Fibroblast of gingiva (primary cell): ENCODE data around the gene UHRF1.
"Not testable (repeated sequence)": the region's sequence is repeated elsewhere in the genome, so short reads cannot be mapped to it uniquely, and the experiment has no call there.

ENCODE experiments used
- DNase-seq: peaks from one replicate; pipeline ENCODE4 v3.0.0-alpha.2; 2011; ENCODE audit warnings: low read depth

Gene UHRF1

DNA sequence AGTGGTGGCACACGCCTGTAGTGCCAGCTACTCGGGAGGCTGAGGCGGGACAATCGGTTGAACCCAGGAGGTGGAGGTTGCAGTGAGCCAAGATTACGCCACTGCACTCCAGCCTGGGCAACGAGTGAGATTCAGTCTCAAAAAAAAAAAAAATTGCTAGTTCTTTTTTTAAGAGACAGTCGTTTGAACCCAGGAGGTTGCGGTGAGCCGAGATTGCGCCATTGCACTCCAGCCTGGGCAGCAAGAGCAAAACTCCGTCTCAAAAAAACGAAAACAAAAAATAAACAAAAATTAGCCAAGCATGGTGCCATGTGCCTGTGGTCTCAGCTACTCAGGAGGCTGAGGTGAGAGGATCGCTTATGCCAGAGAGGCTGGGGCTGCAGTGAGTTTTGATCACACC lies 8.4 kb upstream of the UHRF1 start:
- DNase-seq: not testable (repeated sequence)

GRCh38 chr19:4902796-4903195 lies 6.5 kb upstream of the UHRF1 start, which contains the start of gene ARRDC5:
TSS of gene ARRDC5 (minus strand) at chr19:4902896. CDS start at chr19:4902825, 71 bp downstream.
- DNase-seq: no peak

- no peak for DNase-seq
These were observed 4.8 kb upstream of the UHRF1 start for GRCh38 chr19:4904481-4904880.

- DNase-seq: no peak
These were observed 2.3 kb upstream of the UHRF1 start for GRCh38 chr19:4906963-4907362.

DNA sequence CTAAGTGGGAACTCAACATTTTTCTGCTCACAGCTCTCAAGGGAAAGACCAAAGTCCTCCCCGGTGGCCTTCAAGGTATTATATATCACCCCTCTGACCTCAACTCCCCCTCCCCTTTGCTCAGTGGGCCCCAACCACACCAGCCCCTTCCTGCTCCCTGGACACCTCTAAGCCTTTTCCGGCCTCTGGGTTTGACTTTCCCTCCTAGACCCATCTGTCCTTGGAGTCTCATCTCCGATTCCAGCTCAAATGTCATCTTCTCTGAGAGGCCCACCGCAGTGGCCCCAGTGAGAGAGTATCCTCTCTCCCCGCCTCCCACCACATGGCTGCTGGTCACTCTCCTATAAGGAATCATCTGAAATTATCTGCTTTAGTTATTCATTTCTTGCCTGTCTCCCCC lies 941 bp upstream of the UHRF1 start:
- no peak for DNase-seq

DNA sequence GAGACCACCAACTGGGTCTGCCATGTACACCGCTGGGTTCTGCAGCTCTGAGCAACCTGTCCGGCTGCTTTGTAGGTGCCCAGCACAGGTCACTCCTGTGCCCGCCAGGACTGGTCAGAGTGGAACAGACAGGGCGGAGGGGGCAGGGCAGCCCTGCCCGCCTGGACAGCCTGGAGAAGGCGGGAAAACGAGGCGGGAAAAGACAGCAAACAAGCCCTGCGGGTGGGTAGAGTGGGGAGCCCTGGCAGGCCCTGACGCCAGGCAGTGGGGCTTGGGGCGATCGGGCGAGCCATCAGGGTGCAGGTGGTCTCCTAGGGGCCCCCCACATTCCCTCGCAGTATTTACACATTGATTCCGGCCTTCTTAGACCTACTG lies 533 bp upstream of the UHRF1 start:
- DNase-seq: no peak

- DNase-seq: peak; percentile 87
These were observed 744 bp downstream of the UHRF1 start for GRCh38 chr19:4909897-4910593.

DNA sequence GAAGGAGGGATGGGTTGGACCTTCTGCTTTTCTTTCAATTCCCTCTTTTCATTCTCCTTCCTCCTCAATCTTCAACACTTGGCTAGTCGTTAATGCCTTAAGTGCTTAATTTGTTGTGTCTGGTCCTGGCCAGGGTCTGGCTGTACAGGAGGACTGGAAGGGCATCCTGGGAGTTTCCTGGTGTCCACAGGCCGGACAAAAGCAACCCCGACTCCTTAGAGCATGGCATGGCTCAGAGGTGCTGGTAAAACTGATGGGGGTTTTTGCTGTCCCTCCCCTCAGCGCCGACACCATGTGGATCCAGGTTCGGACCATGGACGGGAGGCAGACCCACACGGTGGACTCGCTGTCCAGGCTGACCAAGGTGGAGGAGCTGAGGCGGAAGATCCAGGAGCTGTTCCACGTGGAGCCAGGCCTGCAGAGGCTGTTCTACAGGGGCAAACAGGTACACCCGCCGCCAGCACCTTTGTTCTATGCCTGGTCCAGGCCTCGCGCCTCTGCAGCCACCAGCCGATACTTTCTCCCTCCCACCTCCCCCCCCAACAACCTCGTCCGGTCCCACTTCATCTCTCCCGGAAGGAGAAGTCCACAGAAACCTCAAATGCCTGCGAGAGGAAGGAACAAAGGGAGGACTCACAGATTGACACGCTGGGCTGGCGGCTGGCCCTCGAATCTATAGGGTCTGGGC lies 1.4 kb downstream of the UHRF1 start:
- DNase-seq: peak; percentile 49

DNA sequence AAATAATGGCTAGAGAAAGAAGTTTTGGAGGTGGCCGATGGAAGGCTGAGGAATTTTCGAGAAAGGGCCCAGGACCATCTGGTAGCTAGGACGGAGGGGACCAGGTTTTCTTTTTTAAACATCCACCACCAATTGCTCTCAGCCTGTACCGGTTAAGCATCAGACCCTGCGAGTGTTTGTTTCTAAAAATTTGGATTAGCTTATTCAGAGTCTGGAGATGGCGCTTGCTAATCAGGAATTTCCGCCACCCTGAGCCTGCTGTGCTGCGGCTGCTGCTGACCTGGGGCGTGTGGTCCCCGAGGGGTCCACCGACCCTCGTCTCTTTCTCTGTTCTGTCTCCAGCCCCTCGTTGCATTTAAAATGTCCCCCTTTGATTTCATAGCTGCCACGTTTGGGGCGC lies 2.0 kb downstream of the UHRF1 start:
- DNase-seq: no peak

DNA sequence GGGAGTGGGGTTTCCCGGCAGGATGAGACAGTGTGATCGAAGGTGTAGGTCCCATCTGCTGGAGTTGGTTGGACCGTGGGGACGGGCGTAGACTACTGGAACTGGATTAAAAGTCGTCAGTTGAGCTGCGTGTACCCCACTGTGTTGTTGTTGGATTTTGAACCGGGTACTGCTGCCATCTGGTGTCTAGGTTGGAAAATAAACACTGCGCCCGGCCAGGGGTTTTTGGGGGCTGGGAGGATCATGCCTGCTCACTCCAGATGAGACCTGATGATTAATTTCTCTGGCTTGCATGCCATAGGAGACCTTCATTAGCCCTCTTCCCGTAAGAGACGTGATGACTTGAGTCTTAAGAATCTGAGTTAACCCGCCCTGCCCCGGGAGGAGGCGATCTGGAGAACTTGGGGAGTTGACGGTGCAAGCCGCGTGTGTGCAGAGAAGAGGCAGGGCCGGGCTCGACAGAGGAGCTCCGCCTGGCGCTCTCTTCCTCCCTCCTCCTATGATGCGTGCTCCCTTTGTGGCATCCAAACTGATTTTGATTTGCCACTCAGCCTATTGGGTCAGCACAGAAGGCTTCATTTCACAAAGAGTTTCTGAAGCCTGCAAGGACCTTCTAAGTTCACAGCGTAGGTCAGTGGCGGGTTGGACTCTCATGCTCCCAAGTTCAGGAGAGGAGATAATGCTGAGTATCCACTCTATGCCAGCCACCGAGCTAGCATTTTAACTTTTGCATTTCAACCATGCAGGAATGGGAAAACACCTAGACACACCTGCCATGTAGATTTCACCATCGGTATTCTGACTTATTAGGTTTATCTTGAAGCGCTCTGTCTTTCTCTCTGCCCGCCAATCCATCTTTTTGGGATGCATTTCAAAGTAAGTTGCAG lies 2.7 kb downstream of the UHRF1 start:
- DNase-seq: peak; percentile 100

DNA sequence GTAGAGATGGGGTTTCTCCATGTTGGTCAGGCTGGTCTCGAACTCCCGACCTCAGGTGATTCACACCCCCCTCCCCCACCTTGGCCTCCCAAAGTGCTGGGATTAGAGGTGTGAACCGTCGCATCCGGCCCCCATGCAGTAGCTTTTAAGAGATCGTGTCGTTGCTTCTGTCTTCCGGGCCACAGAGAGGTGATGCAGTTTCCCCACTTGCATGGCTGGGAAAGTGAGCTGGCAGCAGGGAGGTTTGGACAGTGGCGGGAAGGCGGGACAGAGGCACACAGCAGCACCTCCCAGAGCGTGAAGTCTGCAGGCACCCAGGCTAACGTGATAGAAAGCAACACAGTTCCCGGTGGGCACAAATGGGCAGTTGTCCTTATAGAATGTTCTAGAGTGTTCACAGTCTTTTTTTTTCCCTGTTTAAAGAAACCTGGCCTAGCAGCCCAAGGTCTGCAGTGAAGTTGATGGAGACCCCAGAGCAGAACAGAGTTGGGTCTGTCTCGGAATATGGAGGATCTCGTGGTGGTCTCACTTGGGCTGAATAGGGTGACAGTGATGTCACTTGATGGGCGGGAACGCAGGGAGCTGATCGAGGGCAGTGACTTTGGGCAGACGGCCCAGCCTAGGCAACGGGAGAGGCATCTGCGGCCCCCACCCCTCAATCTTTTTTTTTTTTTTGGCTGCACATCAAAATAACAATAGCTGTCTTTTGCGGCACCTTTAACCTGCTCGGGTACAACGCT lies 4.9 kb downstream of the UHRF1 start:
- no peak for DNase-seq

DNA sequence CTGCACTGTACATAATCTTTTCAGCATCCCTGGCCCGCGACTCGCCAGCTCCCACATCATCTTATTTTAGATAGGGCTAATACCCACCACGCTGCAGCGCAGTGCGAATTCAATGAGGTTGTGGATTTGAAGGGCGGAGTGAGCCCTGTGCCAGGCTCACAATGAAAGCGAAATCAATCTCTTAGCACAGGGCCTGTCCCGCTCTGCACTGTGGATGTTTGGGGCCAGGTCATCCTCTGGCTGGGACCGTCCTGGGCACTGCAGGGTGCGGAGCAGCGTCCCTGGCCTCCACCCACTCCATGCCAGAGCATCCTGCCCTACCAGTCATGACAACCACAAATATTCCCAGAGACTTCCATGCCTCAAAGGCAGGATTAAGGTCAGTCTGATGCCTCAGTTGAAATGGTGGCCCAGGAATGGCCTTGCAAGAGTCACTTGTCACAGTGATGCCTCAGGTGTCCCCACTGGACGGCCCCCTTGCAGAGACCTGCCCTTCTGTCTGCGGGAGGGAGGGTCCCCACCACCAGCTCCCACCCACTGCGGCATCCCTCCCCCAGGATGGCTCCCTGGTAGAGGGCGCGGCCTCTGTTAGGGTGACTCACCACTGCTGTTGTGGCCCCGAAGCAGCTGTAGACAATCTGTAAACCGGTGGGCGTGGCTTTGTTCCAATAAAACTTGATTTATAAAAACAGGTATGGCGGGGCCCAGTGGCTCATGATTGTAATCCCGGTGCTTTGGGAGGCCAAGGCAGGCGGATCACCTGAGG lies 5.6 kb downstream of the UHRF1 start:
- DNase-seq: peak; percentile 50

DNA sequence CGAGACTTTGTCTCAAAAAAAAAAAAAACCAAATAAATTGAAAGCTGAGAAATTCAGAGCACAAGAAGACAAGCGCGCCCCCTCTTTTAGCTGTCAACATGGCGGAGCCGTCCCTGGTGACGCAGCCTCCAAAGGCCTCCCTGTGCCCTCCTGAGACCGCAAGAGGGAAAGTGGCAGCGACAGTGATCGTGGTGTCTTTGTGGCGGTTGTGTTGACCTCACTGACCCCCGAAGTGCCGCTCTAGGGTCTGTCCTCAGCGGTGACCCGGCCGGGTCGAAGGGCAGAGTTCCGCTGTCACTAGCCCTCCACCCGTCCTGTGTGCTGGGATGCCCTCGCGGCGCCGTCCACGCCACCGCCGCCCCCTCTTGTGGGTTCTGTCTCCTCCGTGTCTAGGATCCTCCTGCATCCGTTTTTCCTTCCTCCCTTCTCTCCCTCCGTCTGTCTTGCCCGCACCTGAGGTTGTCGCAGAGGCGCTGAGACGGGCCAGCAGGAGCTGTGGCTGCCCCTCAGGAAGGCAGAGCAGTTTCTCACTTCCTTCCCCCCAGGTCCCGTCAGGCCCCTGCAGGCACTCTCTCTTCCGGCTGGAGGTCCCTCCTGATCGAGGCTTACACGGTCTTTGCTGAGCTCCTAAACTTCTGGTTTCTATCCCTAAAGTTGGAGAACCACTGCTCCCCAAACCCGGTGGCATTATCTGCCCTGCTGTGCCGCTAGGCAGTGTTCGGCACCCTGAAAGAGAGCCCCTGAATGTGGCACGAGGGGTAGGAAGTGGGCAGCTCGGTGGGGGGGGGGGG lies 7.2 kb downstream of the UHRF1 start:
- DNase-seq: no peak

DNA sequence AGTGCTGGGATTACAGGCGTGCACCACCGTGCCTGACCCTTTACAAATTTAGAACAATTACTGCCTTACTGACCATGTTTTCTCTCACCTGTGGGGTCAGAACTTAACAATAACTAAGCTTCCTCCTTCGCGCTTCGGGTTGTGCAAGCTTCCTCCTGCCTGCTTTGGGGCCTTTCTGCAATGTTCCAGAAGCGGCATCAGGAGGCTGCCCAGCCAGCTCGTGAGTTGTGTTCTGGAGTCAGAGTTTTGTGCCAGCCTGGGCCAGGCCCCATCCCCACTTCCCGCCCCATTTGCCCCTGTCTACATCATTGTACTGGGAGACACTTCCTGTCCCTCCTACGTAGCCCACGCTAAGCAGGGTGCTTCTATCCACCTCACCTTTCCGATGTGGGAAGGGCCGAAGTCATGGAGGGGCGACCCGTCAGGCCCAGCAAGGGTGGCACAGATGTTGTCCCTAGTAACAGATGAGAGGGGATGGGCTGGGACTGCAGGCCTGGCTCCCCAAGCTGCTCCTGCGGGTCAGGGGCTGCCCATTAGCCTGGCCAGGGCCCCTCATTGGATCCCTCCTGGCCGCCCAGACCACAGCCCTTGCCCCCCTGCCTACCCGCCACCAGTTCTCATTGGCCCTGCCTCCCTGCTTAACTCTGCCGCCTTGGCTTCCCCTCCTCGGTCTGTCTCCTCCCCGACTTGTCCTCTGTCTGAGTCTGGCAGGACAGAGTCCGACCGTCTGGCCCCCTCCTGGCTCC lies 13.4 kb downstream of the UHRF1 start:
- DNase-seq: no peak

- no peak for DNase-seq
These were observed 14.0 kb downstream of the UHRF1 start for GRCh38 chr19:4923276-4923747.

GRCh38 chr19:4929186-4929585 lies 19.9 kb downstream of the UHRF1 start:
- no peak for DNase-seq

- DNase-seq: no peak
These were observed 21.4 kb downstream of the UHRF1 start for GRCh38 chr19:4930664-4931063.

- no peak for DNase-seq
These were observed 23.4 kb downstream of the UHRF1 start for GRCh38 chr19:4932711-4933110.

DNA sequence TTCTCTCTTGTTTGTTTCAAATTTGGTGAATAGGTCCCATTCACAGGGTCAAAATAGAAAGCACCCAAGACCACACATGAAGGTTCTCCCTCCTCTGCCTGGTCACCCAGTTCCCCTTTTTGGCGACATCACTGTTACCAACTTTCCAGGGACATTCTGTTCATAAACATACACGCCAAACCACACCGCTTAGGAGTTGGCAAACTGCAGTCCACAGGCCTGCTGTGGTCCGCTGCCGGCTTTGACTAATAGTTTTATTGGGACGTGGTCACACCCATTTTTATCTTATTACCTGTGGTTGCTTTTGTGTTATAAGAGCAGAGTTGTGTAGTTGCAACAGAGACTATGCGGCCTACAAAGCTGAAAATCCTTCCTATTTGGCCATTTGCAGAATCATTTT lies 24.2 kb downstream of the UHRF1 start:
- DNase-seq: peak; percentile 53

DNA sequence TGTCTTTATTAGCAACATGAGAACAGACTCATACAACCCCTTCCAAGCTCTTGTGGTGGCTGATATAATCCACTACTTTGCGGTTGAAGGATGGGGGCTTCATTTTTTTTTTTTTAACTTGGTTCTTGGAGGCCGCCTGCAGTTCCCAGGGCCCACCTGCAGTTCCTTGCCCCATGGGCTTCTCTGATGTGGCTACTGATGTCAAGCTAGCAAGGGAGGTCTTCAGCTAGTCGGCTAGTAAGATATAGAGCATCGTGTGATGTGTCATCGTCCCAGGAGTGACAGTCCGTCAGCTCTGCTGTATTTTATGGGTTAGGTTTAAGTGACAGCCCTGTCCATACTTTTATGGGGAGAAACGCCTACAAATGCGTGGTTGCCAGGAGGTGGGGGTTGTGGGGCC lies 26.1 kb downstream of the UHRF1 start:
- no peak for DNase-seq
